ENCODE data around the gene LIM2. TPM values are rescaled to one million over a fixed set of nuclear protein-coding genes. Genes with fewer than 3 reads are reported as not detected.

The LIM2 gene
- total RNA-seq, 1 donor from 2014 or later, result not detected

GRCh38 chr19:51337141-51337860 lies 50.5 kb downstream of the LIM2 start:
- no peaks in the 10 kb centered on the region for H3K9me3 Mint-ChIP-seq (ENCODE audit: low read depth)
- H3K4me3 Mint-ChIP-seq (ENCODE audit: low read depth), result no peak overlapping the region
- DNase-seq (ENCODE audit: low spot score, unreplicated experiment), result no peak
- no peak for TF ChIP-seq CTCF (IDR thresholded peaks at IDR 0.05; ENCODE audit: unreplicated experiment)
- no peaks in the 10 kb centered on the region for H3K36me3 Mint-ChIP-seq (ENCODE audit: insufficient read depth)
- H3K4me1 Mint-ChIP-seq (ENCODE audit: low read depth), result peaks cover 4% of the 10 kb centered on the region
- peaks cover 16% of the 10 kb centered on the region for H3K27me3 Mint-ChIP-seq
- H3K27ac Mint-ChIP-seq, result no peak overlapping the region

- no peak overlapping the region for H3K27ac Mint-ChIP-seq
- peaks cover 9% of the 10 kb centered on the region for H3K4me1 Mint-ChIP-seq (ENCODE audit: low read depth)
- peaks cover 19% of the 10 kb centered on the region for H3K36me3 Mint-ChIP-seq (ENCODE audit: insufficient read depth)
- DNase-seq (ENCODE audit: low spot score, unreplicated experiment), result no peak
- TF ChIP-seq CTCF (IDR thresholded peaks at IDR 0.05; ENCODE audit: unreplicated experiment), result no peak
- H3K9me3 Mint-ChIP-seq (ENCODE audit: low read depth), result peaks cover 4% of the 10 kb centered on the region
- no peak overlapping the region for H3K4me3 Mint-ChIP-seq (ENCODE audit: low read depth)
- no peaks in the 10 kb centered on the region for H3K27me3 Mint-ChIP-seq
Measured at GRCh38 chr19:51333836-51334460, 53.8 kb downstream of the LIM2 start.

- DNase-seq (ENCODE audit: low spot score, unreplicated experiment), result no peak
- TF ChIP-seq CTCF (IDR thresholded peaks at IDR 0.05; ENCODE audit: unreplicated experiment), result no peak
- no peak overlapping the region for H3K4me3 Mint-ChIP-seq (ENCODE audit: low read depth)
- peaks cover 8% of the 10 kb centered on the region for H3K4me1 Mint-ChIP-seq (ENCODE audit: low read depth)
- H3K27ac Mint-ChIP-seq, result no peak overlapping the region
- peaks cover 4% of the 10 kb centered on the region for H3K9me3 Mint-ChIP-seq (ENCODE audit: low read depth)
- H3K27me3 Mint-ChIP-seq, result no peaks in the 10 kb centered on the region
- H3K36me3 Mint-ChIP-seq (ENCODE audit: insufficient read depth), result peaks cover 21% of the 10 kb centered on the region
Measured at GRCh38 chr19:51331716-51332115, 56.1 kb downstream of the LIM2 start.

- TF ChIP-seq CTCF (IDR thresholded peaks at IDR 0.05; ENCODE audit: unreplicated experiment), result no peak
- no peak for DNase-seq (ENCODE audit: low spot score, unreplicated experiment)
- Mint-ChIP-seq H3K36me3 (ENCODE audit: insufficient read depth) (peaks cover 21% of the 10 kb centered on the region), H3K4me1 (ENCODE audit: low read depth) (peaks cover 8% of the 10 kb centered on the region), H3K4me3 (ENCODE audit: low read depth) (no peak overlapping the region), H3K27ac (no peak overlapping the region), H3K9me3 (ENCODE audit: low read depth) (peaks cover 4% of the 10 kb centered on the region), H3K27me3 (no peaks in the 10 kb centered on the region)
Measured at GRCh38 chr19:51331193-51331592, 56.6 kb downstream of the LIM2 start.

DNA sequence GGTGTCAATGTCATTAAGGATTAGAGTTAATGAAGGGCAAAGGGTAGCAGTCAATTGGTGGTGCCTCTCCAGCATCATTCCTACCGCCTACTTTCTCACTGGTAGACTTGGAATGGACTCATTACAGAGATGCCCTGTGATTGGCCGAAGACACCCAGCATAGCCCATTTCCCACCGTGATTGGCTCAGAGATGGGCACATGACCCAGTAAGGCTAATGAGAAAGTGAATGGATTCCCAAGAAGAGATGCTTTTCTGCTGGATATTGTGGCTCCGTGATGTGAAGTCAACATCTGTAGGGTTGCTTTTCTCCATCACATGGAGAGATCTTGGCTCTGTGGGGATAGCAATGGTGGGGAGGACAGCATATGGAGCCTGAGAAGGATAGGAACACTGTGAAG lies 57.4 kb downstream of the LIM2 start:
- Mint-ChIP-seq H3K27ac (no peak overlapping the region), H3K36me3 (ENCODE audit: insufficient read depth) (peaks cover 28% of the 10 kb centered on the region), H3K9me3 (ENCODE audit: low read depth) (peaks cover 4% of the 10 kb centered on the region), H3K4me3 (ENCODE audit: low read depth) (no peak overlapping the region), H3K4me1 (ENCODE audit: low read depth) (peaks cover 8% of the 10 kb centered on the region), H3K27me3 (no peaks in the 10 kb centered on the region)
- DNase-seq (ENCODE audit: low spot score, unreplicated experiment), result no peak
- TF ChIP-seq CTCF (IDR thresholded peaks at IDR 0.05; ENCODE audit: unreplicated experiment), result no peak

Other genes starting within 250 kb of the LIM2 start
- not detected in 2 replicates for gene SIGLEC7, start 245.7 kb downstream of the LIM2 start, total RNA-seq
- gene CD33, start 162.9 kb downstream of the LIM2 start, total RNA-seq, result not detected in 2 replicates
- not detected in 2 replicates for gene SIGLECL1, start 136.9 kb downstream of the LIM2 start, total RNA-seq
- 44.8 and 44.9 TPM in 2 replicates for gene IGLON5, start 76.3 kb downstream of the LIM2 start, total RNA-seq
- gene VSIG10L, start 45.8 kb downstream of the LIM2 start, total RNA-seq, result 6.3 and 7.0 TPM in 2 replicates
- gene ETFB, start 21.6 kb downstream of the LIM2 start, total RNA-seq, result 63.2 and 69.5 TPM in 2 replicates
- 0.73 and 1.4 TPM in 2 replicates for gene CLDND2, start 19.0 kb downstream of the LIM2 start, total RNA-seq
- not detected in 2 replicates for gene NKG7, start 15.3 kb downstream of the LIM2 start, total RNA-seq
- gene C19orf84, start 2.6 kb upstream of the LIM2 start, total RNA-seq, result 0.53 and 0.98 TPM in 2 replicates
- not detected in 2 replicates for gene SIGLEC10, start 29.7 kb upstream of the LIM2 start, total RNA-seq
- not detected in 2 replicates for gene SIGLEC8, start 70.5 kb upstream of the LIM2 start, total RNA-seq
- not detected in 2 replicates for gene CEACAM18, start 90.6 kb upstream of the LIM2 start, total RNA-seq
- gene SIGLEC12, start 113.8 kb upstream of the LIM2 start, total RNA-seq, result not detected in 2 replicates
- gene SIGLEC6, start 143.7 kb upstream of the LIM2 start, total RNA-seq, result not detected in 2 replicates
- gene ZNF175, start 183.3 kb upstream of the LIM2 start, total RNA-seq, result 14.6 and 14.9 TPM in 2 replicates
- not detected in 2 replicates for gene SIGLEC5, start 242.4 kb upstream of the LIM2 start, total RNA-seq

Measured in progenitor cell of endocrine pancreas (in vitro differentiated cells).